HG03571 (cell line): ENCODE results near the gene MYO1C.
"Not testable (repeated sequence)": the region's sequence is repeated elsewhere in the genome, so short reads cannot be mapped to it uniquely, and the experiment has no call there.

Source experiments
- ATAC-seq: cut with Tn5 transposase; IDR thresholded peaks from one replicate; pipeline ENCODE4 v1.9.1; 2021; ENCODE audit not compliant: unreplicated experiment

MYO1C gene

GRCh38 chr17:1492249-1493206 lies at the start of gene MYO1C:
Gene MYO1C (minus strand): TSS chr17:1492686. CDS start chr17:1492487, 199 bp downstream.
- ATAC-seq, result no peak

DNA sequence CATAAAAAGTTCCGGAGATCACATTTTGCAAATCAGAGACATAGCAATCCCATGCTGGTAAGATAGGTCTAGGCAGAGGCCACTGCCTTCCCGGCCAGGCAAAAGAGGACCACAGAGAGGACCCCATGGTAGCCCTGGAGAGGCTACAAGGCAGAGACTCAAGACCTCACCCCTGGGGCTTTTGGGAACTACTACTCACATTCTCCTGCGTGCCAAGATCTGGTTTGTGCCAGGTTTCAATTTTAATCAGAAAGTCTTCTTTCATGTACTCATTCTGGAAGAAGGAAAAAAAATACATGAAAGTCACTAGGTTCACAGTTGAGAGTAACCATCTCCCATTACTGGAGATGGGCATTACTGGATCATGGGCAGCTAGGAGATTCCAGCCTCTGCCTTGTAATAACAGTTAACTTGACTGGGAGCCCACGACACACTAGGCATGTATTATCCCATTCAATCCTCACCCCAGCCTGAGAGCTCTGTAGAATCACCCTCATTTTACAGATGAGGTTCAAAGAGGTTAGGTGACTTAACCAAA lies 49.0 kb upstream of the MYO1C start:
- no peak for ATAC-seq

GRCh38 chr17:1539811-1540210 lies 47.3 kb upstream of the MYO1C start:
- ATAC-seq, result no peak

GRCh38 chr17:1535737-1536136 lies 43.3 kb upstream of the MYO1C start:
- ATAC-seq, result no peak

- no peak for ATAC-seq
Observed at GRCh38 chr17:1533661-1534325, 41.3 kb upstream of the MYO1C start.

- no peak for ATAC-seq
Observed at GRCh38 chr17:1532836-1533602, 40.5 kb upstream of the MYO1C start.

DNA sequence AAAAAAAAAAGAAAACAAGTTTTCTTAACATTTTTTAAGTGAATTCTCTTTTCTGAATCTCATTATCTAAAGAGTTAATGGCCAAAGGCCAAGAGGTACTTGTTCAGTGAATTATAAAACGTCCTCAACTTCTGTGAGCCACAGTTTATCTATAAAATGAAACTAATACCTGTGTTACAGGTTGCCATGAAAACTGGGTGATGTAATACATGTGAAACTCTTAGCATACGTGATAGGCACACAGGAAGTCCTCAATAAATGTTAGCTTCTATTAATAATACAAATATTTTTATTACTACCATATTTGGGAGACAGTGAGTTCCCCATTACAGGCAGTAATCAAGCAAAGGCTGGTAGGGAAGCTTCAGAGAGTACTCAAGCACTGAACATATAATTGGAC lies 37.4 kb upstream of the MYO1C start:
- no peak for ATAC-seq

DNA sequence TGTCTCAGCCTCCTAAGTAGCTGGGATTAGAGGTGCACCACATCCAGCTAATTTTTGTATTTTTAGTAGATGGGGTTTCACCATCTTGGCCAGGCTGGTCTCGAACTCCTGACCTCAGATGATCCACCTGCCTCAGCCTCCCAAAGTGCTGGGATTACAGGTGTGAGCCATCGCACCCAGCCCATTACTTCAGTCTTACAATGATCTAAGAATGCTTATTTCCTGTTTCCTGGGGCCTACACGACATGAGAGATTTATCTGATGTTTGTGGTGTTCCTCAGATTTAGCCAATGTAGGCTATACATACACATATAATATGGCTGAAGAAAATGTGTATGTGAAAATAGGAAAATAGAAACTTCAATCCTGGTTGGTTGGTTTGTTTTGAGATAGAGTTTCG lies 34.4 kb upstream of the MYO1C start:
- ATAC-seq, result not testable (repeated sequence)

DNA sequence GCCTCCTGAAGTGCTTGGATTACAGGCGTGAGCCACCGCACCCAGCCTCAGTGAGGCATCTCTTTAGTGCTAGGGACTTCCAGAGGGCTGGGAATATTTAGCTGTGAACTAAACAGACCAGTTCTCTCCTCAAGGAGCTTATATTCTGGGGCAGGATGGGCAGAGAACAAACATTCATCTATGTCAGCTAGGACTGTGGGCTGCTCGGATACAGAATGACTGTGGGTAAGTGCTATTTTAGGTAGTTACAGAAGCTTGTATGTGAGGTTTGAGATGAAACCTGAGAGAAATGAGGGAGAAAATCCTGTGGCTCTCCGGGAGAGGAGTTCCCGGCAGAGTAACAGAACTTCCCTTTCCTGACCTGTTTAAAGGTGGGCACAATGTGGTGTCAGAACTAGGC lies 30.1 kb upstream of the MYO1C start:
- no peak for ATAC-seq

- ATAC-seq, result no peak
Observed at GRCh38 chr17:1521086-1521640, 28.7 kb upstream of the MYO1C start.

DNA sequence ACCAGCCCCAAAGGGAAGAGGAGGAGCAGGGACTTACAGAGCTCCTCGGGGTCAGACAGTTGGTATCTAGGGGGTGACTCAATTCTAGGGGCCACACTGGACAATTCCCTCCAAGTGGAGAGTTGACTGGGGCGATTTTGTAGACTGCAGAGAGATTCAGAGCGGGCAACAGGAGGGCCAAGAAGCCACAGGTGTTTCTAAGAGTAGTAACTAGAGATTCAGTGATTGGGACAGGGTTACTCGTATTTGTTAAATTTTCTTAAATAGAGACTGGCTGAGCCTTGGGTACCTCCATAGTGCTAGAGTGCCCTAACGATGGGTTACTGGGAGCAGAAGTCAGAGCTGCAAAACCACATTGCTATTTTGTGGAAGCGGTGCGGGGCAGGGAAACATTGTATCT lies 27.2 kb upstream of the MYO1C start:
- no peak for ATAC-seq

DNA sequence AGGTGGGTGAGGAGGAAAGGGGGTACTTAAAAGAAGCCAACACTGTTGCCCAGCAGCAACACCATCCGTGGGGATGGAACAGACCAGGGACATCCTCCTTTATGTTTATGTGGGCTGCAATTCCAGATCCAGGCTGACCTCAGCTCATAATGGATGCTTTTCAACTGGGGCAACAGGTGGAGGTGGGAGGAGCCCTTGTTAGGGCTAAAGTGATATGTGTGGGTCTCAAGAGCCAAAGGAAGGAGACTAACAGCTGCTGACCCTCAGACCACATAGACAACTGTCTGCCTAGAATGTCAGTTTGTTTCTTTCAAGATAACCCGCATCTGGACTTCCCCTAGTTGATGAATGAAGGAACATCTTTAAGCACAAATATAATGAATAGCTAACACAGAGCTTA lies 25.9 kb upstream of the MYO1C start:
- no peak for ATAC-seq

DNA sequence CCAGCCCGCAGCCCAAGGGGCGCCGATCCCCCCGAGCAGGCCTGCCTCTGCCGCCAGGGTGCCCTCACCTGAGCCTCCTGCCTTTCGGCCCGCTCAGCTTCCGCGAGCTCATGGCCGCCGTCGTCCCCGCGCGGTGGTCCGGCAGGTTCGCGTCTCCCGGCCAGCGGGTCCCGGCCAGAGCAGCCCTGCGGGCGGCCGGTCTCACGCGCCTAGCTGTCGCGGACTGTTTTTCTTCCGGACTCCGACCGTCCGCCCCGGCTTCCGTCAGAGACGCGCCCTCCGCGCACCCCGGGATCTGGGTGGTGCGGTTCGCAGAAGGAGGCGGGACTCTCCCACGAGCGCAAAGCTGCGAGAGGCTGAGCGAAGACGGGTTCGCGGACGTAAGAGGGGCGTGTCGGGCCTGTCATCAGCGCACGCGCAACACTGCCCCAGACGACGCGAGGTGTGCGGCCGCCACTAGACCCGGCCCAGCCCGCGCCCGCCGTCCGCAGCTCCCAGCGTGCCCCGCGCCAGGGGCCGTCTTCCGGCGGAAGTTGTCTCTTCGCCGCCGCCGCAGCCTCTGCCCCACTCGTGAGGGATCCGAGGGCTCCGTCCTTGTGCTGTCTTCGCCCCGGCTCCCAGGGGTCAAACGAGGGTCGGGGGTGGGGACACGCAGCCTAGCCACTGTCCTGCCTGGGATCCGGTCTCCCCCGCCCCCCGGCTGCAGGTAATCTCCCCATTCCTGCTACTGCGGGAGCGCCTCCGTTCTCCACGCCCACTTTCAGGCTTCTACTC lies 24.1 kb upstream of the MYO1C start, which contains the start of gene INPP5K:
Gene INPP5K (minus strand): TSS at position 225 of the 774 bp plus-strand sequence. CDS start 113 bp downstream, at position 112.
- ATAC-seq, result peak; percentile 82

- no peak for ATAC-seq
Observed at GRCh38 chr17:1515640-1516387, 23.3 kb upstream of the MYO1C start.

DNA sequence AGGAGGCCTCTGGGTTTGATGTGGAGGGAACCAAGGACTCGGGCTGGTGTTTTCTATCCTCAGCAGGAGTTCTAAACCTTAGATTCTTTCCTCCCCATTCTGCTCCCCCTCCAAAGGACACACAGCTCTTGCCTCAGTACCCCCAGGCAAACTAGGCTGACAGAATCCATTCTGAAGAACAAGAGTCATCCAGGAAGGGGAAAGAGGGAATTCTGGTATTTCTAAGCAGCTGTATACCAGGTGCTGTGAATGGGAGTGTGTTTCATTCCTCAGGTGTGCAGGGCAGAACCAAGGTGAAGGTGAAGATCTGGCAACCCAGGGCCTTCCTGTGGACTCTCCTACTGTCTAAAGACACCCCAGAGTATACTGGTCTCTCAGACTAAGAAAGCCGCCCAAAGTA lies 19.9 kb upstream of the MYO1C start:
- no peak for ATAC-seq

DNA sequence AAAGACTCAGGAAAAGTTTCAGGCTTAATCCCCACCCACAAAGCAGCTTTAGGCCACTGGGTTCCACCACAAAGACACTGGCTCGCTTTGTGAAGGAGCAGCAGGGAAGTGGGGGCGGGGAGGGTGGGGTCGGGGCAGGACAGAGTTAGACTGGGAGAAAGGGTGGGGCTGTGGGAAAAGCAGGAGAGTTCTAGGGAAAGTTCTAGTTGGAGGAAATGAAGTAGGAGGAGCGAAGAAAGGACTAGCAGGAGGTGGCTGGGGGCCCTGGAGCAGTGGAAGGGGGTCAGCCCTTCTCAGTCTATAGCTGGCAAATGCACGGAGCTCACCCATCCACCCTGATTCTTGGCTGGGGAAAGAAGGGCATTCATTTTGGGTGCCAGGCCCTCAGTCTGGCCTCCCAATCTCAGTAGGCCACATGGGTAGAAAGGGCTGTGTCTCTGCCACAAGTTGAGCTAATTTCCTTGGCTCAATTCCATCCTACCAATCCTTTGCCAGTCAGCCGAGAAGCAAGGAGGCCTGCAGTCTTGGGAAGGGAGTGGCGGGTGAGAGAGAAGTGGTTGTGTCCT lies 19.4 kb upstream of the MYO1C start:
- no peak for ATAC-seq

GRCh38 chr17:1511290-1511689 lies 18.8 kb upstream of the MYO1C start:
- no peak for ATAC-seq

DNA sequence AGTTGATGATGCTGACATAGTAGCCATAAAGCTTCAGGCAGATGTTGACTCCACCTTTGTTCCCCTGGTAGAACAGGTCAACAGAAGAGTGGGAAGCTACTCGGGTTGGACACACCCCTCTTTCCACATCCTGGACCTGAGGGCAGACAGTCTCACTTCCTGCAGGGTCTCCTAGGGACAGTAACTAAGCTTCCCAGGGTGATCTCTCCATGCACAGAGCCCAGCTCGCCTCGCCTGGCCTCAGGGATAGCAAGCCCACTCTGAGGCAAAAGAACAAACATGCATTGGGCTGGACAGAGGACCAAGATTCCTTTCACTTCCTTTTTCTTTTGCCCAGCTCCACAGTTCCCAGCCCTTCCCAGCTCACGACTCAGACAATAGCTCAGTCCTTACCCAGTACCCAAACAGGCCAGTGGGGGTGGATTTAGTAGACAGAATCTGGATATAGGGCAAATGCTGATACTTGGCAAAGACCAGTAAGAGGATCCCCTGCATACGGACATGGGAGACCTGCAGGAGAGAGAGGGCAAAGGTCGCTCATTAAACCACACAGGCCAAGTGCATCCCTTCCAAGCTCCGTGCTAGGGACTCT lies 16.9 kb upstream of the MYO1C start:
- ATAC-seq, result no peak

- not testable (repeated sequence) for ATAC-seq
Observed at GRCh38 chr17:1508709-1509108, 16.2 kb upstream of the MYO1C start.
